ENCODE results near the gene BRAP. TPM values are rescaled to one million over a fixed set of nuclear protein-coding genes. Genes with fewer than 3 reads are reported as not detected.

BRAP gene
- total RNA-seq, 1 experiment from 2014 or later: 25.0 TPM

- Mint-ChIP-seq H3K9me3 (no peaks in the 10 kb centered on the region), H3K4me1 (no peaks in the 10 kb centered on the region), H3K27me3 (ENCODE audit: low read depth) (no peaks in the 10 kb centered on the region), H3K36me3 (ENCODE audit: insufficient read depth in 1 of 3, low read depth in 3 of 3) (peaks cover 9 to 50% (median 43%) of the 10 kb centered on the region in 3 experiments; a peak in 6 of 7 replicates), H3K27ac (no peak overlapping the region), H3K4me3 (no peak overlapping the region)
- Histone ChIP-seq H3K4ac (ENCODE audit: low read depth, low read length) (no peak overlapping the region), H3K18ac (ENCODE audit: insufficient read length, low read depth, low read length) (no peak overlapping the region), H3K79me1 (ENCODE audit: insufficient read depth, low read depth, low read length, poor library complexity, severe bottlenecking) (no peaks in the 10 kb centered on the region), H4K5ac (ENCODE audit: insufficient read length, low read depth, low read length) (no peak overlapping the region), H2BK15ac (ENCODE audit: low read depth, low read length) (no peak overlapping the region), H3T11ph (ENCODE audit: low read length) (no peak overlapping the region), H3K23me2 (ENCODE audit: insufficient read length, low read depth, low read length, poor library complexity, severe bottlenecking) (no peaks in the 10 kb centered on the region), H4K8ac (replicated peaks; ENCODE audit: insufficient read length, low read depth, low read length) (no peak overlapping the region), H2BK12ac (ENCODE audit: insufficient read length, low read depth, low read length) (no peak overlapping the region), H3K23ac (ENCODE audit: insufficient read length, low read depth, low read length) (no peak overlapping the region), H3K79me2 (ENCODE audit: insufficient read depth, low read length) (no peaks in the 10 kb centered on the region), H3K27ac (ENCODE audit: insufficient read length, low read depth, low read length) (no peak overlapping the region), H2BK20ac (ENCODE audit: low read depth, low read length, poor library complexity, severe bottlenecking) (no peak overlapping the region), H2BK5ac (ENCODE audit: insufficient read length, low read length) (no peak overlapping the region), H3K4me2 (ENCODE audit: insufficient read depth, insufficient read length, low read length) (no peak overlapping the region), H3K4me1 (ENCODE audit: insufficient read depth, low read length) (no peaks in the 10 kb centered on the region), H2AK5ac (ENCODE audit: insufficient read length, low read length) (no peak overlapping the region), H3K9ac (ENCODE audit: extremely low read depth, insufficient read length, low read length) (no peak overlapping the region), H2AFZ (ENCODE audit: low read length) (no peak overlapping the region), H3K14ac (ENCODE audit: insufficient read depth, low read length) (no peak overlapping the region), H4K91ac (ENCODE audit: insufficient read length, low read depth, low read length) (no peak overlapping the region), H3K27me3 (ENCODE audit: insufficient read depth, low read length) (no peaks in the 10 kb centered on the region), H3K9me3 (ENCODE audit: control insufficient read depth, low read depth, low read length) (no peaks in the 10 kb centered on the region), H4K20me1 (ENCODE audit: control insufficient read depth, insufficient read depth, insufficient read length) (no peaks in the 10 kb centered on the region), H2BK120ac (ENCODE audit: low read depth, low read length, poor library complexity, severe bottlenecking) (no peak overlapping the region), H3K56ac (ENCODE audit: insufficient read length, low read depth, low read length) (no peak overlapping the region)
- no CpG with 5 or more reads among the region's 4 CpGs for WGBS (ENCODE audit: extremely low coverage, insufficient read length, low lambda C conversion rate)
- TF ChIP-seq CTCF (conservative IDR thresholded peaks at IDR 0.05): no peak
- DNase-seq: no peak
Measured at GRCh38 chr12:111715279-111715678, 29.5 kb upstream of the BRAP start.
